Suprapubic skin (tissue), 4 donors: Measurements from ENCODE around the gene PTPN14. TPM values are rescaled to one million over a fixed set of nuclear protein-coding genes. Genes with fewer than 3 reads are reported as not detected.

ENCODE experiments used
- DNase-seq, 2 donors: peaks; one replicate each; pipeline ENCODE4 v3.0.0-alpha.2; 2019; ENCODE audit warnings: low spot score in 2 of 2
- H3K27ac ChIP-seq: fragments of 200-600 bp; sonication (generic); one replicate; pipeline ENCODE4 v1.5.1; 2019
- H3K27me3 ChIP-seq: fragments of 200-600 bp; sonication (generic); one replicate; pipeline ENCODE4 v1.5.1; 2019
- H3K36me3 ChIP-seq: fragments of 200-600 bp; sonication (generic); one replicate; pipeline ENCODE4 v1.5.1; 2019
- H3K4me1 ChIP-seq: fragments of 200-600 bp; sonication (generic); one replicate; pipeline ENCODE4 v1.5.1; 2019
- H3K4me3 ChIP-seq: fragments of 200-600 bp; sonication (generic); one replicate; pipeline ENCODE4 v1.5.1; 2019; ENCODE audit warnings: mild to moderate bottlenecking
- H3K9me3 ChIP-seq: fragments of 200-600 bp; sonication (generic); one replicate; pipeline ENCODE4 v1.5.1; 2019
- CTCF ChIP-seq, 2 donors: fragments of 200-600 bp in 1 of 2; fragments of 450-650 bp in 1 of 2; sonication (generic) in 1 of 2; IDR thresholded peaks; one replicate each; pipeline ENCODE4 v1.5.1; 2016 to 2019; ENCODE audit warnings: antibody characterized with exemption in 2 of 2, mild to moderate bottlenecking in 1 of 2, moderate library complexity in 1 of 2
- EP300 ChIP-seq: sonication (generic); formaldehyde crosslinking; IDR thresholded peaks from one replicate; pipeline ENCODE4 v1.6.1; 2017; ENCODE audit warnings: antibody characterized with exemption
- POLR2A ChIP-seq, 2 donors: fragments of 450-650 bp; IDR thresholded peaks; one replicate each; pipeline ENCODE4 v1.6.1; 2017; ENCODE audit warnings: antibody characterized with exemption in 2 of 2, mild to moderate bottlenecking in 2 of 2, moderate library complexity in 2 of 2
- POLR2AphosphoS5 ChIP-seq, 3 donors: sonication (generic); formaldehyde crosslinking; IDR thresholded peaks; one replicate each; pipeline ENCODE4 v1.6.1; 2017; ENCODE audit warnings: antibody characterized with exemption in 3 of 3
- WGBS: methylation state at CpG from one replicate; pipeline ENCODE4 v1.1.5; 2018; 5-methylcytosine and 5-hydroxymethylcytosine counted together
- total RNA-seq, 4 donors: library from RNA; depleted of rRNA; stranded (reverse); fragments of >200 nt; gene quantifications; one replicate each; pipeline ENCODE4 v1.1.0, GENCODE V29; 2016

Gene PTPN14
- total RNA-seq, 4 donors from 2014 or later: 67.9 to 159 (median 96.4) TPM

- 33% methylated on average over 1 of the region's 1 CpG for WGBS
- no peak for DNase-seq
- no peaks in the 10 kb centered on the region for H3K9me3 ChIP-seq
- H3K4me3 ChIP-seq: no peak overlapping the region
- no peaks in the 10 kb centered on the region for H3K27me3 ChIP-seq
- TF ChIP-seq CTCF (IDR thresholded peaks at IDR 0.05) (no peak), POLR2A (IDR thresholded peaks at IDR 0.05) (no peak), POLR2AphosphoS5 (IDR thresholded peaks at IDR 0.05) (no peak), EP300 (no peak)
- peaks cover 42% of the 10 kb centered on the region for H3K36me3 ChIP-seq
- H3K4me1 ChIP-seq: no peaks in the 10 kb centered on the region
- no peak overlapping the region for H3K27ac ChIP-seq
Observed at GRCh38 chr1:214380986-214381695, 170.3 kb downstream of the PTPN14 start.

- Histone ChIP-seq H3K9me3 (no peaks in the 10 kb centered on the region), H3K4me1 (no peaks in the 10 kb centered on the region), H3K27ac (no peak overlapping the region), H3K36me3 (peaks cover 42% of the 10 kb centered on the region), H3K27me3 (no peaks in the 10 kb centered on the region), H3K4me3 (no peak overlapping the region)
- 56% methylated on average over 3 of the region's 3 CpGs for WGBS
- no peak for DNase-seq
- TF ChIP-seq POLR2AphosphoS5 (IDR thresholded peaks at IDR 0.05): no peak
- no peak for TF ChIP-seq CTCF (IDR thresholded peaks at IDR 0.05)
- no peak for TF ChIP-seq POLR2A (IDR thresholded peaks at IDR 0.05)
- no peak for TF ChIP-seq EP300
Observed at GRCh38 chr1:214380396-214380795, 171.0 kb downstream of the PTPN14 start.

- Histone ChIP-seq H3K9me3 (no peaks in the 10 kb centered on the region), H3K27ac (no peak overlapping the region), H3K27me3 (no peaks in the 10 kb centered on the region), H3K4me3 (no peak overlapping the region), H3K36me3 (peaks cover 33% of the 10 kb centered on the region), H3K4me1 (no peaks in the 10 kb centered on the region)
- no peak for TF ChIP-seq CTCF (IDR thresholded peaks at IDR 0.05)
- TF ChIP-seq POLR2A (IDR thresholded peaks at IDR 0.05): no peak
- no peak for TF ChIP-seq EP300
- WGBS: 82% methylated on average over 6 of the region's 6 CpGs
- DNase-seq: no peak
Observed at GRCh38 chr1:214379236-214379970, 172.0 kb downstream of the PTPN14 start.

- H3K9me3 ChIP-seq: no peaks in the 10 kb centered on the region
- 76% methylated on average over 8 of the region's 8 CpGs for WGBS
- no peak for DNase-seq
- H3K27ac ChIP-seq: peak overlapping the region; percentile 12
- no peaks in the 10 kb centered on the region for H3K27me3 ChIP-seq
- peaks cover 24% of the 10 kb centered on the region for H3K36me3 ChIP-seq
- no peak overlapping the region for H3K4me3 ChIP-seq
- TF ChIP-seq CTCF (IDR thresholded peaks at IDR 0.05) (no peak), POLR2A (IDR thresholded peaks at IDR 0.05) (no peak), POLR2AphosphoS5 (IDR thresholded peaks at IDR 0.05) (no peak), EP300 (no peak)
- no peaks in the 10 kb centered on the region for H3K4me1 ChIP-seq
Observed at GRCh38 chr1:214378492-214378891, 172.9 kb downstream of the PTPN14 start.

GRCh38 chr1:214377886-214378285 is 173.5 kb downstream of the PTPN14 start:
- no peak overlapping the region for H3K27ac ChIP-seq
- H3K4me1 ChIP-seq: no peaks in the 10 kb centered on the region
- H3K4me3 ChIP-seq: no peak overlapping the region
- no peak for TF ChIP-seq POLR2AphosphoS5 (IDR thresholded peaks at IDR 0.05)
- H3K27me3 ChIP-seq: no peaks in the 10 kb centered on the region
- H3K9me3 ChIP-seq: no peaks in the 10 kb centered on the region
- H3K36me3 ChIP-seq: peaks cover 18% of the 10 kb centered on the region
- 79% methylated on average over 9 of the region's 9 CpGs for WGBS
- DNase-seq: no peak
